Right ventricle myocardium inferior (tissue), 1 donor: ENCODE results near the gene COL4A1. TPM values are rescaled to one million over a fixed set of nuclear protein-coding genes. Genes with fewer than 3 reads are reported as not detected.
A peak's percentile ranks its signal among the peaks of the same experiment; 100 is the strongest.

Experiments
- ATAC-seq: fragments of 200-7000 bp; cut with Tn5 transposase; one replicate; pipeline ENCODE4 v1.9.1; 2020; ENCODE audit warnings: mild to moderate bottlenecking, moderate library complexity
- DNase-seq: peaks from one replicate; pipeline ENCODE4 v3.0.0; 2021; ENCODE audit errors: missing footprints
- intact Hi-C: fragments of 100-400 bp; cut with DNase I; formaldehyde crosslinking; loops from one replicate; pipeline ENCODE4 v1.11.0; 2022
- total RNA-seq: library from RNA; stranded (reverse); fragmentation: NEBNext Ultra II Directional; extraction: Animal tissue kit (Norgen Biotek cat#: 25700); gene quantifications from one replicate; pipeline ENCODE4 v1.2.1, GENCODE V29; 2021
- donor health status: DM: no; HTN: yes; CAD: no; lungs with severe emphysema.

Gene COL4A1
- total RNA-seq, 1 donor from 2014 or later = 128 TPM

DNA sequence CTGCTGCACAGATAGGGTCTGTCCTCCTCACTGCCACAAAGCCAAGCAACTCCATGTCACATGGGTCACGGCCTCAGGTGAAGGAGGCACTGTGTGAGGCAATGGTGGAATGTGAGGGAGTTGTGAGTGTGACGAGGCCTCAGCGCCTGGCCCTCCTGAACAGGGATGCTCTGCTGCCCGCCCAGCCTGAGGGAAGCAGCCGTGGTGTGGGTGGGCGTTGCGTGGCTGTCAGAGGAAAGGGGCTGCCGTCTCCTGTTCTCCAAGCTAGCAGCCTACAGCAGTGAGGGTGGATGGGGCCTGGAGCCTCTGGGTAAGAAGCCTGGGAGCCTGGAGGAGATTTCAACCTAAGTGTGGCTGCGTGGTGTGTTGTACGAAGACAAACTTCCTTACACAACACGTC, 125.0 kb downstream of the COL4A1 start:
- intact Hi-C loops = no loop called here

DNA sequence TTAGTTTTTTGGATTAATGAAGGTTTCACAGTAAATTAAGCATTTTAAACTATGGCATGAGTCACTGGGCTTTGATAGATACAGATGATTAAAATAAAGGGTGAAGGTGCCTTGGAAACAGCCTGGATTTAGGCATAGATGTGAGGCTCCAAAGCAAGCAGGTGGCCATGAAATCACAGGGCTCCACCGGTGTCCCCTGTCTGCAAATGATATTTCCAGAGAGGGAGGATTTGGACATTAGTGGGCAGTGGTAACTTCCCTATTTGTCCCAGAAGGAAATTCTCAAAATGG, 127.2 kb downstream of the COL4A1 start:
- no peak for ATAC-seq
- no peak for DNase-seq
- intact Hi-C loops = no loop called here

More for the DNA sequence above, 125.0 kb downstream of the COL4A1 start:
- peak; percentile 18 for ATAC-seq
- no peak for DNase-seq

GRCh38 chr13:110179116-110179856, 127.7 kb downstream of the COL4A1 start:
- DNase-seq = no peak
- intact Hi-C loops = no loop called here
- no peak for ATAC-seq

- DNase-seq (no peak), ATAC-seq (no peak)
- intact Hi-C loops = no loop called here
Measured at GRCh38 chr13:110177790-110178189, 129.2 kb downstream of the COL4A1 start.

- no peak for DNase-seq
- intact Hi-C loops = no loop called here
- no peak for ATAC-seq
Measured at GRCh38 chr13:110176431-110176830, 130.5 kb downstream of the COL4A1 start.

DNA sequence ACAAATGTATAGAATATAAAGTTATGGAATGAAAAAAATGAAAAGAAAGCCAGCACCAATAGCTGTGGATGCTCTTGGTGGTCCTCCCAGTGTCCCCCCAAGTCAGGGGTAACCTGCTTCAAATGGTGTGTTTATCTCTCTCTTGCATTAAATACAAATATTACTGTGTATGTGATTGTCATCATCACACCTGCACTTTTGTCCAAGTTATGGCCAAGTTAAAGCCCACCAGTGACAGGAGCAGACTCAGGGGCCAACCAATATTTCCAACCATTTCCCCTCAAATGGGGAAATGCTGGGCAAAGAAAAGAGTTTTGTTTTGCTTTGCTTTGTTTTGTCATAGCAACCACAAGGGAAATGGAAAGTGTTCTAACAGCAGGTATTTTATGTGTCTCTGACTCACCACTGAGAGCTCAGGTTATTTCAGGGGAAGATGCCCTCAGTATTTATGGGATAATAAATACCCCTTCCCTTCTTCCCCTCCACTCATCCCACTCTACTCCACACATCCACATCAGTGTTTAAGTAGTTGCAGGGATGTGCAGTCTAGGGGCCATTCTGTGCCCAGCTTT, 133.6 kb downstream of the COL4A1 start:
- ATAC-seq (no peak), DNase-seq (no peak)
- intact Hi-C loops = no loop called here

DNA sequence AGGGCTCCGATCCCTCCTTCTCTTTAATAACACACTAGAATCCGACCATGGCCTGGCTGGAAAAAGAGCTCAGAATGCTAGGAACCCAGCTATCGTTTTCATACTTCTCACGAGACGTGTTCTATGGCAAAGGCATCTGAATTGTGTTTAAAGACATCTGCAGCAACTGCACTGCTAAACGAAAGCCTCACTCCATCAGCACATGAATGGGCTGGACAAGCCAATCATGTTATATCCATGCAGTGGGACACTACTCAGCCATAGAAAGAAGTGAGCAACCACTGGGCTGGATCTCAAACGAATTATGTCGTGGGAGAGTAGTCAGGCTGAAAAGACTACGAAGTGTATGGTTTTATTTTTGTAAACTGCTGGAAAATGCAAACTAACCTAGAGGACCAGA, 136.1 kb downstream of the COL4A1 start:
- no peak for ATAC-seq
- intact Hi-C loops = no loop called here

DNA sequence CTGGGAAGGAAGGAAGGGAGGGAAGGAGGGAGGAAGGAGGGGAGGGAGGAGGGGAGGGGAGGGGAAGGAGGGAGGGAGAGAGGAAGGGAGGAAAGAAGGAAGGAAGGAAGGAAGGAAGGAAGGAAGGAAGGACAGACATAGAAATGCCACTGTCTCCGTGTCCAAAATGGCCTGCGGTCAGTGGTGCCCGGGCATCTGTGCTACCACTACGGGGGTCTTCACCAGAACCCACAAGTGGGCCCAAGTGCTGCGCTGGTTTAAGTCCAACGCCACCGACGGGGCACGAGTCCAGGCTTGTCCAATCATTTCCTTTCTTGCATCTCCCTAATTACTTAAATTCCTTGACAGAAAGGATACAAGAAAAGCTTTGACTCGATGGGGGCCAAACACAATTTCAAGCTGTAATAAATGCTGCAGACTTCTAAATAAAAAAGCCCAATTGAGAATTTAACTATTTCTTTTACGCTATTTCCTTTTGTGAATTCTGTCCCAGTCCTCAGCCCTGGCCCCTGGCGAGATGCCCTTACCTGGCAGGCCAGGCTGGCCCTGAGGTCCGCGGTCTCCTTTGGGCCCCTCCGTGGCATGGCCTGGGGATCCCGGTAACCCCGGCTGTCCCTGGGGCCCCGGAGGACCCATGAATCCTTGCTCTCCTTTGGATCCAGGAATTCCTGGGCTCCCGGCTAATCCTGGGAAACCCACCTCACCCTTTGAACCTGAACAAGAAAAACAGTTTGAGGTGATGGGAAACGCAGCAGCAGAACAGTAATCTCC, 136.8 kb downstream of the COL4A1 start:
- ATAC-seq (no peak), DNase-seq (no peak)
- intact Hi-C loops = no loop called here

More for the DNA sequence above, 136.1 kb downstream of the COL4A1 start:
- no peak for DNase-seq

GRCh38 chr13:110168999-110169933, 137.7 kb downstream of the COL4A1 start:
- no peak for DNase-seq
- no peak for ATAC-seq
- intact Hi-C loops = no loop called here

DNA sequence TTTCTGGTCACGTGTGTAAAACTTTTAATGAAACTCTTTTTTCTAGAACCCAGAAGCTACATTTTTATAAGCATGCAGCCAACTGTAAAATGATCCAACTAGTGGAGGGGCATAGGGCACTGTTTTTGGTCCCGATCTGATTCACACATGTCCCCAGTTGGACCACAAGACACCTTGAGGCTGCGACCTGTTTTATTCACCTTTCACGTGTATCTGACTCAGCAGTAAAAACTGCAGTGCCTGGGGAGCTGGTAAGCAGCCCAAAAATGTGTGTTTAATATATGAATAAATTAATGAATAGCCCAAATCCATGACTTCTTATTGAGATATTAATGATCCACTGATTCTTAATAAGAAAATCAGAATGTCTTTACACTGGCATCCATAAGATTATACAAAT, 140.4 kb downstream of the COL4A1 start:
- ATAC-seq (no peak), DNase-seq (no peak)
- intact Hi-C loops = no loop called here

GRCh38 chr13:110164706-110165105, 142.3 kb downstream of the COL4A1 start:
- DNase-seq (no peak), ATAC-seq (no peak)
- intact Hi-C loops = no loop called here

- DNase-seq (no peak), ATAC-seq (peak; percentile 40)
- intact Hi-C loops = no loop called here
Measured at GRCh38 chr13:110162866-110163658, 143.9 kb downstream of the COL4A1 start.

DNA sequence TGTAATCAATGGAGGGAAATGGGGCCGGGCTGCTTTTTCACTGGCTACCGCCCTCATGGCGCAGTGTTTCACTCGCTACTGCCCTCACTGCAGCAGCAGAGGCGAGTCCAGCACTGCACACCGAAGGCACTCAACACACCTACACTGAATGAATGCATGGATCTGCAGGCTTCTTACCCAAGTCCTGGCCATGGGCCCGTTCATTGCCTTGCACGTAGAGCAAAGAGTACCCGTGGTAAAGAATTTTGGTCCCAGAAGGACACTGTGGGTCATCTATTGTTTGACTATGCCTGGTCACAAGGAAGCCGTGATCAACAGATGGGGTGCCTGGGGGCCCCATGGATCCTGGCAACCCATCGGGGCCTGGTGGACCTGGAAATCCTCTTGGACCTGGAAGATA, 144.9 kb downstream of the COL4A1 start:
- ATAC-seq = no peak
- intact Hi-C loops = no loop called here

DNA sequence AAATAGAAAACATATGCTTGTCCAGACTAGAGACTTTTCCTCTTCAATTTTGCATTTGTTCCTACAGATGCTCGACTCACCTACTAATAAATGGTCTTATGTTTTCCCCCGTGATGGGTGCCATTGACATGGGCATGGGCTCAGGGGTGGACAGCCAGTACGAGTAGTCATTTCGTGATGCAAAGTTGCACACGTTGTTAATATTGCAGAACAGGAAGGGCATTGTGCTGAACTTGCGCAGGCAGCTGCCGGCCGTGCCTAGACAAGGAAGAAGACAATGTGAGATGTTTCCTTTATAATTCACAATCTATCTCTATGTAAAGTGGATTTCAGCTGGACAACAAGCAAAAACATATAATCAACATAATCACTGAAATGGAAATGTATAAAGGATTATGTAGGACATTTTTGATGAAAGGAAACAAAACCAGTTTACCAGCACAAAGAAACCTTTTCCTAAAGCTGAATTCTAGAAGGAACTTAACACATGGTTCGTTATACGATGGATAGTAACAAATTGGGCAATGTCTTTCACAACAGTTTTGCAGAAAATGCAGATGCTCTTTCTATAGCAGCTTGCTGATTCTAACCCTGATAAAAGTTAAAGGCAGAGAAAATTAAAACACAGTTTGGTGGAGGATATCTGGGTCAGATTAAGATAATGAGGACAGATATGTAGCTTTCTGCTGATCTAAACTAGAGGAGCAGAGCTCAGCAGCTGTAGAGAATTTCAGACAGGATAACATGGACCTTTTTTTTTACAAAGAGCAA, 145.7 kb downstream of the COL4A1 start:
- intact Hi-C loops = no loop called here
- ATAC-seq (peak; percentile 36), DNase-seq (peak; percentile 81)

More for the DNA sequence above, 144.9 kb downstream of the COL4A1 start:
- DNase-seq = no peak

DNA sequence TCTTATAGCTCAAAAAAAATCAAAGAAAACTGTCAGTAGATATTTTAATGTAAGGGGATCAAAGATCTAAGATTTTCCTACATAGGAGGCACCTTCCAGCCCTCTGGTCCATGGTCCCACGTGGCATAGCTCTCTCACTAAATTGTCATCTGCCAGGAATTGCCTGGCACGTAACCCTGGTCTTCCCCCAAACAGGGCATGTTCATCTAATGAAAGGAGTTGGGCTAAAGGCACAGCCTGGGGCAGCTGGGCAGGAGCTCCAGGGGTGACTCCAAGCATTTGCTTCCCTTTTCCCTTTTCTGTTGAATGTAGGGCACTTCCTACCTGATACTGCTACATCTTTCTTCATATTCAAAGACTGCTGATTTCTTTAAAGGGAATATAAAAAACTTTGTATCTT, 148.7 kb downstream of the COL4A1 start:
- intact Hi-C loops = no loop called here
- DNase-seq (no peak), ATAC-seq (peak; percentile 33)

GRCh38 chr13:110157718-110158117, 149.2 kb downstream of the COL4A1 start:
- no peak for ATAC-seq
- intact Hi-C loops = no loop called here
- no peak for DNase-seq

- no peak for ATAC-seq
- intact Hi-C loops = no loop called here
- no peak for DNase-seq
Measured at GRCh38 chr13:110156301-110157049, 150.5 kb downstream of the COL4A1 start.
